ENCODE measurements around the gene NECTIN1.

NECTIN1 gene

GRCh38 chr11:119661226-119661625, 67.8 kb downstream of the NECTIN1 start:
- no peak overlapping the region for H3K27ac ChIP-seq
- TF ChIP-seq, protein P1, sequence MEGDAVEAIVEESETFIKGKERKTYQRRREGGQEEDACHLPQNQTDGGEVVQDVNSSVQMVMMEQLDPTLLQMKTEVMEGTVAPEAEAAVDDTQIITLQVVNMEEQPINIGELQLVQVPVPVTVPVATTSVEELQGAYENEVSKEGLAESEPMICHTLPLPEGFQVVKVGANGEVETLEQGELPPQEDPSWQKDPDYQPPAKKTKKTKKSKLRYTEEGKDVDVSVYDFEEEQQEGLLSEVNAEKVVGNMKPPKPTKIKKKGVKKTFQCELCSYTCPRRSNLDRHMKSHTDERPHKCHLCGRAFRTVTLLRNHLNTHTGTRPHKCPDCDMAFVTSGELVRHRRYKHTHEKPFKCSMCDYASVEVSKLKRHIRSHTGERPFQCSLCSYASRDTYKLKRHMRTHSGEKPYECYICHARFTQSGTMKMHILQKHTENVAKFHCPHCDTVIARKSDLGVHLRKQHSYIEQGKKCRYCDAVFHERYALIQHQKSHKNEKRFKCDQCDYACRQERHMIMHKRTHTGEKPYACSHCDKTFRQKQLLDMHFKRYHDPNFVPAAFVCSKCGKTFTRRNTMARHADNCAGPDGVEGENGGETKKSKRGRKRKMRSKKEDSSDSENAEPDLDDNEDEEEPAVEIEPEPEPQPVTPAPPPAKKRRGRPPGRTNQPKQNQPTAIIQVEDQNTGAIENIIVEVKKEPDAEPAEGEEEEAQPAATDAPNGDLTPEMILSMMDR (conservative IDR thresholded peaks at IDR 0.05): no peak

DNA sequence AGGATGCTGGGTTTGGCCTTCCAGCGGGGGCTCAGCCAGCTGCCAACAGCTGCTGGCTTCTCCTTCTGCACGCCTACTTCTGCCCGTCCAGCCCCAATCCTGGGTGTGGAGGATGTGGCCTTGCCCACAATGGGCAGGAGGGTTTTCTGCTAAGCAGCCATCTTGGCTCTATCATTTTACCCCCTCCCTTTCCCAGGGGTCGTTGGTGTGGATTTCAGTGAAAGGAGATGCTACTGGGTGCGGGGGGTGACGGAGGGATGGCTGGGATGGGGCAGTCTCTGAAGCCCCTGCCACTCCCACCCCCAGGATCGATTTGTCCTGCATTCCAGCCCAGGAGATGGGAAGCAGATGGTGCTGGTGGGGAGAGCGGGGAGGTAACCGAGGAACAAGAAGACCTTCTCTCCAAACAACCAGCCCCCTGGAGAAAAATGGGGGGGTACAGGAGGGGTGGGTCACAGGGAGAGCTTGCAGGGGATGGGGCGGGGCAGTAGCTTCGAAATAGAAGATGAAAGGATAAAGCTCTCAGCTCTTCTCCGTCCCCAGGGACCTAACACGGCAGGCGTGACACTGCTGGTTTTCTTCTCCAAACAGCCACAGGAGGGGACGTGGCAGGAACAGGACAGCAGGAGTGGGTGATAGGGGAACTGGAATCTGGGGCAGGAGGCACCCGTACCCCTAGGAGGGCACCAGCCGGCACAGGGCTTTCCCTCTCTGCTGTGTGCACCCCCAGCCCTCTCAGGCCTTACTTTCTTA, 68.9 kb downstream of the NECTIN1 start:
- H3K27ac ChIP-seq: no peak overlapping the region
- TF ChIP-seq, protein P1 (conservative IDR thresholded peaks at IDR 0.05): no peak

GRCh38 chr11:119652907-119653659, 75.9 kb downstream of the NECTIN1 start:
- no peak overlapping the region for H3K27ac ChIP-seq
- TF ChIP-seq, protein P1 (conservative IDR thresholded peaks at IDR 0.05): no peak

GRCh38 chr11:119651802-119652584, 77.0 kb downstream of the NECTIN1 start:
- TF ChIP-seq, protein P1 (conservative IDR thresholded peaks at IDR 0.05): no peak
- no peak overlapping the region for H3K27ac ChIP-seq

DNA sequence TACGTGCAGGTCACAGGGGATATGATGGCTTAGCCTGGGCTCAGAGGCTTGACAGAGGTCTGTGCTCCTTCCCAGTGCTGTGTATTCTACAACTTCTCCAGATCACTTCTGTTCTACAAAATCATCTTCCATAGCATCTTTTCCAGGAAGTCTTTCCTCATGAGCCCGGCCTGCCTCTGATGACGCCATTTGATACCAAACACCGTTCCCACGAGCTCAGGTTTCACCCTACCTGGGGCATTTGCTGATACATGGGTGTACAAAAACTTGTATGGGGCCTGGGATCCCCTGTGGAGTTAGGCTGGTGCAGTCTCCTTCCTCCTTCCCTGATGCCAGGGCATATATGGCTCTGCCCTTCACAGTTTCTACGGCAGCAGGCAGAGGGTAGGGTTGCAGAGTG, 78.7 kb downstream of the NECTIN1 start:
- TF ChIP-seq, protein P1 (conservative IDR thresholded peaks at IDR 0.05): no peak
- no peak overlapping the region for H3K27ac ChIP-seq

- TF ChIP-seq, protein P1 (conservative IDR thresholded peaks at IDR 0.05): no peak
- no peak overlapping the region for H3K27ac ChIP-seq
Observed at GRCh38 chr11:119647254-119647653, 81.7 kb downstream of the NECTIN1 start.

DNA sequence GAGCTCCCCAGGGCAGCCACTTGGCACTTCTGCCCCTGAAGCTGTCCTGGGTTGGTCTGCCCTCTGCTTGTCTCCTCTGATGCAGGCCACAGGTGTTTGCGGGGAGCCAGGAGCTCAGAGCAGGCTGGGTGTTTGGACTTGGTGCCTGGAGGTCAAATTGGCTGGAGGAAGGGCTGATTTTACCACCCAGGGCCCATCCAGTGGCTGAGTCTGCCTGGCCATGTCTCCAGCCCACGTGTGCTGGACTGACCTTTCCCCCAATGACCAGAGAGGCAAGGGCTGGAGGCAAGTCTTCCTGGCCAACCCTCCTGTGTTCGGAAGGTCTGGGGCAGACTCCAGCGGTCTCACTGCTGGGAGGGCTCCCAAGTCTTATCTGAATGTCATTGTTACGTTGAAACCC, 84.0 kb downstream of the NECTIN1 start:
- H3K27ac ChIP-seq: no peak overlapping the region
- TF ChIP-seq, protein P1 (conservative IDR thresholded peaks at IDR 0.05): no peak
